Measurements from ENCODE around the gene SFMBT2. TPM values are rescaled to one million over a fixed set of nuclear protein-coding genes. Genes with fewer than 3 reads are reported as not detected.

The SFMBT2 gene
- total and polyA plus RNA-seq, 7 donors, result 0.53 to 8.2 (median 3.0) TPM

DNA sequence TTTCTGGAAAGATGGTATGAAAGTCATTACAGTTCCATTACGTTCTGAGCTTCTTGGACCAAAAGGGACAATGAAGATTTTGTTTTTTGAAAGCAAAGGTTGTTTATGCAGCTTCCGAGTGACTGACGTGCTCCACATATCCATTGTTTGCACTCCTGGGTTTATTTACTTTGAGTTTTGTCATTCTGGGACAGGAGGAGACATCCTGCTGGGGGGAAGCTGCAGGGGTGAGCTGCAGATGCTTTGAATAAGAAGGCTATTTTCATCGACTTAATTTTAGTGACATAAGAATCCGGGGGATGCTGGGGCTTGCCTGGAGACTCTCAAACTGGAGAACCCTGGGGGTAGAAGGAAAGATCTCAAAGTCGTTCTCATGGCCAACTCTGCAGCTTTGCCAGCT lies 12.7 kb upstream of the SFMBT2 start:
- no peak overlapping the region for H3K27ac ChIP-seq
- DNase-seq, result no peak
- 27% methylated on average over 6 of the region's 6 CpGs for WGBS, 3 donors
- peaks cover 0 to 6% (median 0%) of the 10 kb centered on the region in 3 donors for H3K27me3 ChIP-seq (ENCODE audit: insufficient read depth in 3 of 3, low read length in 2 of 3)
- TF ChIP-seq, protein P1, sequence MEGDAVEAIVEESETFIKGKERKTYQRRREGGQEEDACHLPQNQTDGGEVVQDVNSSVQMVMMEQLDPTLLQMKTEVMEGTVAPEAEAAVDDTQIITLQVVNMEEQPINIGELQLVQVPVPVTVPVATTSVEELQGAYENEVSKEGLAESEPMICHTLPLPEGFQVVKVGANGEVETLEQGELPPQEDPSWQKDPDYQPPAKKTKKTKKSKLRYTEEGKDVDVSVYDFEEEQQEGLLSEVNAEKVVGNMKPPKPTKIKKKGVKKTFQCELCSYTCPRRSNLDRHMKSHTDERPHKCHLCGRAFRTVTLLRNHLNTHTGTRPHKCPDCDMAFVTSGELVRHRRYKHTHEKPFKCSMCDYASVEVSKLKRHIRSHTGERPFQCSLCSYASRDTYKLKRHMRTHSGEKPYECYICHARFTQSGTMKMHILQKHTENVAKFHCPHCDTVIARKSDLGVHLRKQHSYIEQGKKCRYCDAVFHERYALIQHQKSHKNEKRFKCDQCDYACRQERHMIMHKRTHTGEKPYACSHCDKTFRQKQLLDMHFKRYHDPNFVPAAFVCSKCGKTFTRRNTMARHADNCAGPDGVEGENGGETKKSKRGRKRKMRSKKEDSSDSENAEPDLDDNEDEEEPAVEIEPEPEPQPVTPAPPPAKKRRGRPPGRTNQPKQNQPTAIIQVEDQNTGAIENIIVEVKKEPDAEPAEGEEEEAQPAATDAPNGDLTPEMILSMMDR (IDR thresholded peaks at IDR 0.05), result no peak
- H3K4me3 ChIP-seq, result no peak overlapping the region
- no peaks in the 10 kb centered on the region for H3K4me1 ChIP-seq
- intact Hi-C loops (cut with DNase I), result no loop called here
- no peak for ATAC-seq
- no peaks in the 10 kb centered on the region for H3K36me3 ChIP-seq (ENCODE audit: insufficient read depth in 1 of 2, low read depth in 1 of 2)
- H3K9me3 ChIP-seq, result no peaks in the 10 kb centered on the region

DNA sequence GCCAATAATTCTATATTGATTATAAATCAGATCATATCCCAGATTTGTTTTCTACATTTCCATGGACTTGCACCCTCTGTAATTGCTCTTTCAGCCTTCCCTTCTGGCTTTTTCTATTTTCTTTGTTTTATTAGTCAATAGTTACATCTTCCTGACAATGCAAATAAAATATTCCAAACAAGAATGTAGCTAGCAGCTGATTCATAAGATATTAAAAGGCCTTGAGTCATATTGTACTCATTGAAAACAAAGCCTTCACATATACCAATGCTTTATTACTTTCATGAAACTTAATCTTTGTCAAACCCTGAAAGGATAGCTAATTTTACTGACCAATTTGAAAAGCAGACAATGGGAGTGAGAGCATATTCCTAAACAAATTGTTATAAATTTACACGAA lies 10.7 kb upstream of the SFMBT2 start:
- intact Hi-C loops (cut with DNase I), result no loop called here
- ATAC-seq, result no peak
- no peaks in the 10 kb centered on the region for H3K9me3 ChIP-seq
- peaks cover 0 to 6% (median 0%) of the 10 kb centered on the region in 3 donors for H3K27me3 ChIP-seq (ENCODE audit: insufficient read depth in 3 of 3, low read length in 2 of 3)
- H3K27ac ChIP-seq, result no peak overlapping the region
- H3K4me1 ChIP-seq, result no peaks in the 10 kb centered on the region
- no peaks in the 10 kb centered on the region for H3K36me3 ChIP-seq (ENCODE audit: insufficient read depth in 1 of 2, low read depth in 1 of 2)
- no peak overlapping the region for H3K4me3 ChIP-seq
- TF ChIP-seq, protein P1 (IDR thresholded peaks at IDR 0.05), result no peak
- no peak for DNase-seq
- 67 to 77% (median 68%) methylated on average over 1 of the region's 1 CpG for WGBS, 3 donors

DNA sequence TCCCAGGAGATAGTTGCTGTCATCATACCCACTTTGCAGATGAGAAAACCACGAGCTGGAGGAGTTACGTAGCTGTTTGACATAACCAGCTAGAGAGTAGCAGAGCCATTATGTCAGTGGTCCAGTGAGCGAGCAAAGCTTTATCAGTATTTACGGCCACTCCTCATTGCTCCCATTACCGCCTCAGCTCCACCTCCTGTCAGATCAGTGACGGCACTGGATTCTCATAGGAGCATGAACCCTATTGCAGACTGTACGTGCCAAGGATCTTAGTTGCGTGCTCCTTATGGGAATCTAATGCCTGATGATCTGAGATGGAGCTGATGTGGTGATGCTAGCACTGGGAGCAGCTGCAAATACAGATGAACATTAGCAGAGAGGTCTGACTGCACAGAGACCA lies 9.2 kb upstream of the SFMBT2 start:
- intact Hi-C loops (cut with DNase I), result loop anchor here (5.0 to 10.0 kb wide), 6 partner anchors 298 to 755 kb away; no protein-coding TSS in a partner anchor
- Histone ChIP-seq H3K27ac (no peak overlapping the region), H3K4me3 (no peak overlapping the region), H3K4me1 (no peaks in the 10 kb centered on the region), H3K36me3 (ENCODE audit: insufficient read depth in 1 of 2, low read depth in 1 of 2) (no peaks in the 10 kb centered on the region), H3K27me3 (ENCODE audit: insufficient read depth in 3 of 3, low read length in 2 of 3) (peaks cover 0 to 6% (median 0%) of the 10 kb centered on the region in 3 donors), H3K9me3 (no peaks in the 10 kb centered on the region)
- DNase-seq (no peak), ATAC-seq (no peak)
- TF ChIP-seq, protein P1 (IDR thresholded peaks at IDR 0.05), result no peak
- WGBS, 3 donors, result 79 to 83% (median 82%) methylated on average over 8 of the region's 8 CpGs

GRCh38 chr10:7417807-7418206 lies 7.0 kb upstream of the SFMBT2 start:
- TF ChIP-seq, protein P1 (IDR thresholded peaks at IDR 0.05), result no peak
- intact Hi-C loops (cut with DNase I), result loop anchor here (5.0 to 10.0 kb wide), 6 partner anchors 296 to 753 kb away; no protein-coding TSS in a partner anchor
- peaks cover 0 to 5% (median 3%) of the 10 kb centered on the region in 3 donors for H3K27me3 ChIP-seq (ENCODE audit: insufficient read depth in 3 of 3, low read length in 2 of 3)
- H3K4me1 ChIP-seq, result no peaks in the 10 kb centered on the region
- H3K4me3 ChIP-seq, result no peak overlapping the region
- ATAC-seq, result no peak
- no peak for DNase-seq
- WGBS, 3 donors, result 25 to 38% (median 27%) methylated on average over 1 of the region's 1 CpG
- no peaks in the 10 kb centered on the region for H3K9me3 ChIP-seq
- H3K27ac ChIP-seq, result no peak overlapping the region
- no peaks in the 10 kb centered on the region for H3K36me3 ChIP-seq (ENCODE audit: insufficient read depth in 1 of 2, low read depth in 1 of 2)

GRCh38 chr10:7417103-7417623 lies 6.3 kb upstream of the SFMBT2 start:
- no peaks in the 10 kb centered on the region for H3K9me3 ChIP-seq
- H3K4me3 ChIP-seq, result no peak overlapping the region
- DNase-seq (no peak), ATAC-seq (no peak)
- no peaks in the 10 kb centered on the region for H3K36me3 ChIP-seq (ENCODE audit: insufficient read depth in 1 of 2, low read depth in 1 of 2)
- no peak overlapping the region for H3K27ac ChIP-seq
- TF ChIP-seq, protein P1 (IDR thresholded peaks at IDR 0.05), result peak; percentile 55
- 3 to 7% (median 3%) methylated on average over 2 of the region's 2 CpGs for WGBS, 3 donors
- H3K27me3 ChIP-seq (ENCODE audit: insufficient read depth in 3 of 3, low read length in 2 of 3), result peaks cover under 1 to 8% (median 3%) of the 10 kb centered on the region in 3 donors
- H3K4me1 ChIP-seq, result peaks cover 4% of the 10 kb centered on the region
- intact Hi-C loops (cut with DNase I), result loop anchor here (5.0 to 10.0 kb wide), 6 partner anchors 295 to 752 kb away; no protein-coding TSS in a partner anchor
